HG03575 (cell line): ENCODE data around the gene HMGXB3.
"Not testable (repeated sequence)": the region's sequence is repeated elsewhere in the genome, so short reads cannot be mapped to it uniquely, and the experiment has no call there.

ENCODE experiments used
- ATAC-seq: cut with Tn5 transposase; IDR thresholded peaks from one replicate; pipeline ENCODE4 v1.9.1; 2021; ENCODE audit not compliant: unreplicated experiment, insufficient number of reproducible peaks, low FRiP score; ENCODE audit errors: extremely low read depth

Gene HMGXB3

GRCh38 chr5:150077060-150077459 is 76.5 kb downstream of the HMGXB3 start:
- no peak for ATAC-seq

- no peak for ATAC-seq
Measured at GRCh38 chr5:150077996-150078801, 77.7 kb downstream of the HMGXB3 start.

DNA sequence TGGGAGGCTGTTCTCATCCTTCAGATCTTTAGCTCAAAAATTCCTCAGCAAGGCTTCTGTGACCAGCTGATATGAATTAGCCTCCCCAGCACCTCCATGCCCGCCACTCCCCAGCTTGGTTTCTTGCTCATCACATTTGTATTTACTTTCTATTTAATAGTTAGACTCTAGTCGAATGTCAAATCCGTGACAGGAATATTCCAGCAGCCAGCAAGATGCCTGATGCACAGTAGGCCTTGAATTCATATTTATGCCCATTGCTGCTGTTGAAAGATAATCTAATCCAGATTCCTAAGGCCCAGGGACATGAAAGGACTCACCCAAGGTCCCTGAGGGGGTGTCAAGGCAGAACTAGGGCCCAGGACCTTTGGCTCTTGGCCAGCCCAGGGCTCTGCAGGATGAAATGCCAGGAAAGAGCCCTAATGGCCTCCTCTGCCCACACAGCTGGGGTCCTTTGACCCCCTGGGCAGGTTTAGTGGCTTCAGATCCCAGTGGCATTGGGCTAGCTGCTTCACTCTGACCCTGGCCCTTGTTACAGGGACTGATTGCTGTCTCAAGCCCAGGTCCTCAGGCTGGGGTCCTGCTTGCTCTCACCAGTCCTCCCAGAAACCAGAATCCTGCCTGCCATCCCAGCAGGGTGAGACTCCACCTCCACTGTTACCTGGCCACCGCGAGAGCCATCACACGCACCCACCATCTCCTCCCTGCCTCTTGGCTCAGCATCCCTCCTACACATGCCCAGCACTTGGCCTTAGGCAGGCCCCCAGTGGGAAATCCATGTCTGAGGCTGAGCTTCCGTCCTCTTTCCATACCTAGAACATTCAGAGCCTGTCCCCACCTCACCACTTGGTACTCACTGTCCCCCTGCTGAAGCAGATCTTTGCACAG is 78.5 kb downstream of the HMGXB3 start:
- no peak for ATAC-seq

GRCh38 chr5:150079909-150080461 is 79.4 kb downstream of the HMGXB3 start:
- no peak for ATAC-seq

GRCh38 chr5:150080696-150081435 is 80.3 kb downstream of the HMGXB3 start:
- no peak for ATAC-seq

GRCh38 chr5:150081541-150082283 is 81.2 kb downstream of the HMGXB3 start:
- ATAC-seq: peak; percentile 58

DNA sequence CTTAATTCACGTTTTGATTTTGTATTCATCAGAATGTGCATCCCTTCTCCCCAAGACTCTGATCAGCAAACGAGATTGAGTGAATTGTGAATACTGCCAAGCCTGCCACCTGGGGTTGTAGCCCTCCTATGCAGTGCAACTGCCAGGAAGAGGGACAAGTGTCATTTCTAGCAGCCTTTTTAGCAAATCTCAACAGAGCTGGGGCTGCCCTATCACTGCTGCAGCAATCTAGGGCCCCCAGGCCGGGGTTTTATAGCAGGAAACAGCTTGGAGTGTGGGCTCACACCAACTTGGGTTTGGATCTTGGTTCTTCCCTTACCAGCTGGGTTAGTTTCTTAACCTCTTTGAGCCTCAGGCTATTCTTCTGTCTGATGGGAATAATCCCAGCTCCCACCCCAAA is 81.8 kb downstream of the HMGXB3 start:
- no peak for ATAC-seq

- no peak for ATAC-seq
Measured at GRCh38 chr5:150082889-150083288, 82.3 kb downstream of the HMGXB3 start.

DNA sequence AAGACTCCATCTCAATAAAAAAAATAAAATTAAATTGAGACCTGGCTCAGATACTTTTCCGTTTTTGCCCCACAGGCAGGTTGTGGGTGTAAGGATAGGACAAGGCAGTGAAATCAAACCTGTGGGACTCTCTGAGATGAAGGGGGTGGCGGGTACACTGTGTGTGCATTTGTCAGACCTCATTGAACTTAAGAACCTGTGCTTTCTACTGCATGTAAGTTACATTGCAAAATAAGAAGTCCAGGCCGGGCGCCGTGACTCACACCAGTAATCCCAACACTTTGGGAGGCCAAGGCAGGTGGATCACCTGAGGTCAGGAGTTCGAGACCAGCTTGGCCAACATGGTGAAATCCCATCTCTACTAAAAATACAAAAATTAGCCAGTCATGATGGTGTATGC is 84.2 kb downstream of the HMGXB3 start:
- not testable (repeated sequence) for ATAC-seq

DNA sequence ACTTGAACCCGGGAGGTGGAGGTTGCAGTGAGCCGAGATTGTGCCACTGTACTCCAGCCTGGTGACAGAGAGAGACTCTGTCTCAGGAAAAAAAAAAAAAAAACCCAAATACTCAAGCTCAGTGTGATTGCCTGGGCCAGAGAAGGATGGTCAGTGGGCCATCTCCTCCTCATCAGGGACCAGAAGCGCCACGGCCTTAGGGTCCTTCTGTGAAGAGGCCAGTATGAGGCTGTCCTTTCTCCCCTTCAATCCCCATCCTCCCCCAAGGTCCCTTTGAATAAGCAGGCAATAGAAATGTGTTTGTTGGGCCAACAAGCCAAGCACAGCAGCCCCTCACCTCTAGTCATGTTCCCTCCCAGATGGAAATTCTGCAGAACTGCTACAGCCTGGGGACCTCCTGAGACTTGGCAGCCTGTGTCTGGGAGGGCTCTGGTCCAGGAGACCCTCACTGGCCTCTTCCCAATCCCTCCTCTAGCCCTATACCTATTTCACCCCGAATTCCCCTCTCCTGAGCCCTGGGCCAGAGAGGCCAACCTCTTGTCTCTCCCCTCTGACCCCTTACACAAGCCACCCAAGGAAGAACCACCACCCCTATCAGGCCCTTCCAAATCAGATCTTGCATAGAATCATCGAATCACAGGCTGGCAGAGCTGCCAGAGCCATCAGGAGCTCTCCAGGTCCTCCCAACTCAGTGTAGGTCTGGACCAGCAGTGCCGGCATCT is 84.8 kb downstream of the HMGXB3 start:
- no peak for ATAC-seq

GRCh38 chr5:150085950-150086715 is 85.6 kb downstream of the HMGXB3 start, which contains the start of gene CSF1R:
Gene CSF1R (minus strand): TSS chr5:150086554. CDS start chr5:150086427, 127 bp downstream.
- ATAC-seq: no peak

- ATAC-seq: peak; percentile 73
Measured at GRCh38 chr5:150092159-150092787, 91.7 kb downstream of the HMGXB3 start.

GRCh38 chr5:150097152-150097551 is 96.6 kb downstream of the HMGXB3 start:
- ATAC-seq: no peak

- ATAC-seq: no peak
Measured at GRCh38 chr5:150101023-150101422, 100.5 kb downstream of the HMGXB3 start.
